Stimulated activated naive CD4-positive, alpha-beta T cell treated with Interleukin-2 at 50 U/mL for 16 hours (primary cell): ENCODE data around the gene TMPRSS11E.
"Not testable (repeated sequence)": the region's sequence is repeated elsewhere in the genome, so short reads cannot be mapped to it uniquely, and the experiment has no call there.

Experiments
- DNase-seq: peaks from one replicate; lab custom pipeline; 2025; lab: John Stamatoyannopoulos, UW

Gene TMPRSS11E

DNA sequence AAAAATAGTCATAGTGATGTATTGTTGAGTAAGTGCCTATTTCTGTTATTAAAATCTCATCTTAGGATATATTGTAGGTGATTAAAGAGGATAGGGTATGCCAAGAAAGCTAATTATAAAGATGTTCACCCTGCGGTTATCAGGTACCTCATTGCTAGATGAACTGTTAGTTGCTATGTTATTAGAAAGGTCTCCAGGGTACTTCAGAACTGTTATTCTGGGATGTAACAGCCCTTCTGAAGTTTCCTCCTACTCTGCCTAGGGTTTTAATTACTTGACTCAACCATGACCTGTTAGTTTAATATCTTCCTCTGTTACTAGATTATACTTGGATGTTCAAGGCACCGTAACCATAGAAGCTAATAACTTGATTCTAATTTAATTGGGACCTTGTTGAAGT is 15.4 kb downstream of the TMPRSS11E start:
- DNase-seq = no peak

DNA sequence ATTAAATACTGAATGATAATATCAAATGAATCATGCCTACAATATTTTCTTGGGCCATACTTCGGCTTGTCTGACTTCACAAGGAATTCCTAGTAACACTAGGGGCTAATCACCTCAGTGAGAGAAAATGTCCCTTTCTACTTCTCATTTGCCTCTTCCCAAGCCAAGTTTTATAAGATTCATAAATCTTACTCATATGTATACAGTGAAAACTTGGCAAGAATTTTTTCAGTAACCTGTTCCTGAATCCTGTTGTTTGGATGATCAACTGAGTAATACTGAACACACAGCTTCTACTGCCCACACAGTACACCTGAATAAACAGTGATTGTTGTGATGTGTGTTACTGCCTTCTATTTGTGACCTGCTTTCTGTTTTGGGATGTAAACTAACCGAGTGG is 16.5 kb downstream of the TMPRSS11E start:
- no peak for DNase-seq

DNA sequence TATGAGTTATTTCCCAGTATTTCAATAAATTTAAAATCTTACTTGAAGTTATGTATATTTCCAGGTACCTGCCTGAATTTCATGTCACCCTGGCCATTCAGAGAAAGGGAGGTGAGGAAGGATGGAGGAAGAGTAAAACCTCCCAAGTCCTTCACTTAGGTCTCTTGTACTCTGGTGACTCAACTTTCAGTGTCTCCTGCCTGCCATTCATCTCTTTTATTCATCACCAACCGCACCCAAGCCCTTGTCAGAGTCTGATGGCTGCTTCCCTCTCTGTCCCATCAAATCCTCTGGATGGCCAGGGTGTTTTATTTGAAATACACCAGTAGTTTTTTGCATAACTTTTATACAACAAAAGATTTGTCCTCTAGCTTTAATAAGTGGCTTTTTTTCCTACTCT is 17.8 kb downstream of the TMPRSS11E start:
- no peak for DNase-seq

DNA sequence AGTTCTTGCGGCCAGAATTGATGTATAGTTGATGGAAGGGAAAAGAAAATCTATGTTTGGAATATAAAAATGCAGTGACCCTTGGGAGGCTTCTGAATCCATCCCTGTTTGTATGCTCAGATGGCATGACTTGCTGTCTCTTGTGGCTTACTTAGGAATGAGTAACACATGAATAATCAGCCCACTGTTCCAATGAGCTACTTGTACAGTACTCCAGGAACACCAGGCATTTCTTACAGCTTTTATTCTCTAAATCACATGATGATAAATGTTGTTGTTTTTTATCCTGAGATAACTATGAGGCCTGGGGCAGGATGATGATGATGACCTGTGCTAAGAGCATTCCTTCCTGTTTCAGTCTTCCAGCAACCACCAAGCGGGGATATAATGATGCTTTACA is 18.9 kb downstream of the TMPRSS11E start:
- no peak for DNase-seq

DNA sequence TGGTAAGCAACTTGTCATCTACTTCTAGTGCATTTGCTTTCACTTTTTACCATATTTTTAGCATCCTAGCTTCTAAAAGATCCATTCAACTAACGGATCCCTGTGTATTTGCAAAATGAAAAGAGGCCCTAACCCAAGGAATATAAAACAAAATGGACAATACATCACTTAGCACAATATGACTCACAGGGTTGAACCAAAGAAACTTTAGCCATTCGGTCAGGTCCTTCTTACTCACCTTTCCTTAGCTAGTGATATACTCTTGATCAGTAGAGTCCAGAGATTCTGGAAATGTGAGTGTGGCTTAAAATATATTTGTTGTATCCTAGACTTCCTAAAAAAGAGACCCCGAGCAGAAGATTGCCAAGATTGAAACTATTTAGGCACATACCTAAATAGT is 19.5 kb downstream of the TMPRSS11E start:
- DNase-seq = no peak

DNA sequence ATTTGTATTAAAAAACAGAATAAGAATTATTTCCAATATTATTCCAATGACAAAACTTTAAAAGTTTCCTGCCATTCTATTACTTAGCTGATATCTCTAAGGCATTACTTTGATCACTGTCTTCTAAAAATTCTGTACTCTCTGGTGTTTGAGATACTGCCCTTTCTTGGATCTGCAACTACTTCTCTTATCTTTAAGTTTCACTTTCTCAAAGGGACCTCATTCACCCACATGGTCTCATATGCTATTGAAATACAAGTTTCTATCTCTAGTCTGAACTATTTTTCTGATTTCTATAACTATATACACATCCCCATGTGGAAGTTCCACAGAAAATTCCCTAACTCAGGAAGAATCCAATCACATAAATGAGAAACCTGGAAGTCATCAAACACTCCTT is 22.2 kb downstream of the TMPRSS11E start:
- DNase-seq = no peak

DNA sequence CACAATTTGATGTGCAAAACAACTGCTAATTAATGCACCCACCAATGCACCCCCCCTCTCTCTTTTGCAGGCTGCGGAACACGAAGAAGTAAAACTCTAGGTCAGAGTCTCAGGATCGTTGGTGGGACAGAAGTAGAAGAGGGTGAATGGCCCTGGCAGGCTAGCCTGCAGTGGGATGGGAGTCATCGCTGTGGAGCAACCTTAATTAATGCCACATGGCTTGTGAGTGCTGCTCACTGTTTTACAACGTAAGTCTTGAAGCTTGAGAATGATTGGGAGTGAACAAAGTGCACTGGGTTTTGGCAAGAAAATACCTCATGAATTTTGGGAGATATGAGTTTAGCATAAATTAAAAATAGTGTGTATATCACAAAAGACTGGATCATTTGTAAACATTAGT is 28.9 kb downstream of the TMPRSS11E start:
- no peak for DNase-seq

DNA sequence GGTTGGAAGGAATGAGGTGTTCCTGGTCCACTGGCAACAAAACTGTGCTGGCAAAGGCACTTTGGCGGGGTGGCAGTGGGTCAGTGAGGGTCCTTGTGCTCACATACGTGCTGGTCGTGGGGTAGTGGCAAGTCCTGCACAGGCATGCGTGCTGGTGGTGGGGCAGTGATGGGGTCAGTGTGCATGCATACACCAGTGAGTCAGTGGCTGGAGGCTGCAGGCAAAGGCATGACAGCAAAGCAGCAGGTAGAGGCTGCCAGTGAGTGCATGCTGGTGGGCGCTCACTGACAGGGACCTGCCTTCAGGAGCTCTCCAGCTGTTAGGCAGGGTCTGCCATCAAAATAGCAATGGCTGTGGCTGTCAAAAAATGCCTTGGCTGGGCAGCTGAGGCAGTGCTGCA is 42.1 kb downstream of the TMPRSS11E start:
- DNase-seq = no peak

DNA sequence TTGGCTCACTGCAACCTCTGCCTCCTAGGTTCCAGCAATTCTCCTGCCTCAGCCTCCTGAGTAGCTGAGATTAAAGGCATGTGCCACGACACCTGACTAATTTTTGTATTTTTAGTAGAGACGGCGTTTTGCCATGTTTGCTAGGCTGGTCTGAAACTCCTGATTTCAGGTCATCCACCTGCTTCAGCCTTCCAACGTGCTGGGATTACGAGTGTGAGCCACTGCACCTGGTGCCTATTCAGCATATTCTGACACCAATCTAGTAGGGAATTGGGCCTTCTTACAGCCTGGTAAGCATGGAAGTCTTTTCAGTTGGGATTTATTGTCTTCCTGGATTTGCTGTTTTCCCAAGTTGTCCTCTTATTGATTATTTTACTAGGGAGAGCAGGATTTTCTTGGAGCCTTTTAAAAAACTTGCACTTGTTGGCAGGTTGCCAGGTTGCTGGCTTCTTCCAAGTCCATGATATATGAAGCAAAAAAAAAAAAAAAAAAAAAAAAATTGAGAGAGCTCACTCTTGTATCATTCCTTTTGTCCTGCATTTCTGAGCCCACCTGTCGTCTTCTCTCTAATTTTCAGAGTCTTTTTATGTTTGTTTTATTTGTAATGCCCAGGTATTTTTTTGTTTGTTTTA is 43.7 kb downstream of the TMPRSS11E start:
- DNase-seq = no peak

DNA sequence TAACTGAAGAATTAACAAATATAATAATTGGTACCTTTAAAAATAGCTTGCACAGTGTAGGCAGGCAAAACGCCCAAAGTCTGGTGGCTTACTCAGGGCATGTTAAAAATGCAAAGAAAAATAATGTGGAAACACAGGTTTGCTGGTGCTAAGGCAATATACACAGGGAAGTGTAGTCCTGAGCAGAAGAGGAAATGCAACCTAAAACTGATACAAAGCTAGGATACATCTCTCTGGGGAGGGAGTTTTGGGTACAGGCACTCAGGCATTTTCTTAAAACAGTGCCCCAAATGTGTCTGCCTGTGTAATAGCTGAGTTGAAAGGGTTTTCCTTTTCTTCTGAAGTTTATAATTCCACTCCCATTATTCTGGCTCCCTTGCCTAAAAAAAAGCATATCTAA is 47.4 kb downstream of the TMPRSS11E start:
- no peak for DNase-seq

DNA sequence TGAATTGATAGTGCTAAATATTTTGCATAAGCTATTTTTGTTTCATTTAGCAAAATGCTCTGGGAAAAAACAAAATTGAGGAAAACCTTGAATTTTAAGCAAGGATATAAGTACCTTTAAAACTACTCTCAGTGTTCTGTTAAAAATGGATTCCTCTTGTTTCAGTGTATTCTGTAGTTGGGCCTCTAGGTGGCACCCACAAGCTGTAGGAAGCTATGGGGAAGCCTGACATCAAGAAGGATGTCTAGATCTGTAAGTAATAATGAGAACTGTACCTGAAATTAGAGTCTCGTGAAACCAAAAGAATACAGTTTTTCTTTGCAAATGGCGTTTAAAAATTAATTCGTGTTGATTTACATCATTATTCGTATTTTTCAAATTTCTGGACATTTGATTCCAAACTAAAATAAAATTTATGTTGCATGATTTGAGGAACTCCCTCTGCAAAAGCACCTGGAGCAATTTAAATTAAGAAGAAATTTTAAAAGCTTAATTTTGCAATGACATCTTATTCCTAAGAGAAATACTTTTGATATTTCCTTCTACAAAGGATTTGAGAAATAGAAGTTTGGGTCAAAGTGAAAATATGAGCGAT is 51.2 kb downstream of the TMPRSS11E start:
- peak; percentile 23 for DNase-seq

DNA sequence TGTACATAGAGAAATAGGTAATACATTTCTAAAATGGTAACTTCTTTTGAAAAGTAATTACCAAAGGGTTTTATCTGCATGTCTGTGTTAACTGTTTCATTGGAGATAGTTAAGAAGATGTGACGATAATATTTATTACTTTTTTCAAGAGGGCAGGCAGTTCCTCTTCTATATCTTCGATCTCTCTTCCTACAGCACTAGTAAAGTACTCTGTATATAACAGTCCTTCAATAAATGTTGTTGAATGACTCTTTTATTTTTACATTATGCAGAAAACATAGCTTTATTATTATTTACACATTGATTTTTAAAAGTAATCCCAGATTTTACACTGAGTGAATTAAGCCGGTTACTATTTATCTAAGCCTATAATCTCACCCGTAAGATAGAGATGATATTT is 51.8 kb downstream of the TMPRSS11E start:
- DNase-seq = no peak

DNA sequence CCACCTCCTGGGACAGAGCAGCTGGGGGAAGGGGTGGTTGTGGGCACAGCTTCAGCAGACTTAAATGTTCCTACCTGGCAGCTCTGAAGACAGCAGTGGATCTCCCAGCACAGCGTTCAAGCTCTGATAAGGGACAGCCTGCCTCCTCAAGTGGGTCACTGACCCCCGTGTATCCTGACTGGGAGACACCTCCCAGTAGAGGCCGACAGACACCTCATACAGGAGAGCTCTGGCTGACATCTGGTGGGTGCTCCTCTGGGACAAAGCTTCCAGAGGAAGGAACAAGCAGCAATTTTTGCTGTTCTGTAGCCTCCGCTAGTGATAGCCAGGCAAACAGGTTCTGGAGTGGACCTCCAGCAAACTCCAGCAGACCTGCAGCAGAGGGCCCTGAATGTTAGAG is 56.2 kb downstream of the TMPRSS11E start:
- not testable (repeated sequence) for DNase-seq

DNA sequence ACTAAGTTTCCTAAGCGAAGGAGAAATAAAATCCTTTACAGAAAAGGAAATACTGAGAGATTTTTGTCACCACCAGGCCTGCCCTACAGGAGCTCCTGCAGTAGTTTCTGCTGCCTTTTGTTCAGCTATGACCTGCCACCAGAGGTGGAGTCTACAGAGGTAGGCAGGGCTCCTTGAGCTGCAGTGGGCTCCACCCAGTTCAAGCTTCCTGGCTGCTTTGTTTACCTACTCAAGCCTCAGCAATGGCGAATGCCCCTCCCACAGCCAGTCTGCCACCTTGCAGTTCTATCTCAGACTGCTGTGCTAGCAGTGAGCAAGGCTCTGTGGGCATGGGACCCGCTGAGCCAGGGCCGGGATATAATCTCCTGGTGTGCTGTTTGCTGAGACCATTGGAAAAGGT is 57.6 kb downstream of the TMPRSS11E start:
- not testable (repeated sequence) for DNase-seq

DNA sequence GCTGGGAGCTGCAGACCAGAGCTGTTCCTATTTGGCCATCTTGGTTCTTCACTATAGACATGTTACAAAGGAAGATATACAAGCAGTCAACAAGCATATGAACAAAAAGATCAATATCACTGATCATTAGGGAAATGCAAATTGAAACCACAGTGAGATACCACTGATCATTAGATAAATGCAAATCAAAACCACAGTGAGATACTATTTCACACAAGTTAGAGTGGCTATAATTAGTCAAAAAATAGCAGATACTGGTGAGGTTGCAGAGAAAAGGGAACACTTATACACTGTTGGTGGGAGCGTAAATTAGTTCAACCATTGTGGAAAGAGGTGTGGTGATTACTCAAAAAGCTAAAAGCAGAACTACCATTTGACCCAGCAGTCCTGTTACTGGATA is 58.2 kb downstream of the TMPRSS11E start:
- DNase-seq = not testable (repeated sequence)

DNA sequence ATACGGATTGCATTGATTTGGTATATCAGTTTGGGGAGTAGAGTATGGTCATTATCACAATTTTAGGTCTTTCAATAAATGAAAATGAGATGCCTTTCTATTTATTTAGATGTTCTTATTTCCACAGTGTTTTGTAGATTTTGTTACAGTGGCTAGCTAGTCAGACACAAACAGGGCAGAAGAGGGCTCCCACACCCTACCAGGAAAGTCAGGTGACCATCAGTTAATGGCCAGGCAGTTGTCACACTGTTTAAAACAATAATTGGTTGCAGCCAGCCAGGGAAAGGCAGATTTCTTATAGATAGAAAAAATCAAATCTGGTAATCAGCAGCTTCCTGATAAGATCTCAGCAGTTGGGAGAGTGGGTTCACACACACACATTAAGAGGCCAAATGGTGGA is 71.6 kb downstream of the TMPRSS11E start:
- no peak for DNase-seq

DNA sequence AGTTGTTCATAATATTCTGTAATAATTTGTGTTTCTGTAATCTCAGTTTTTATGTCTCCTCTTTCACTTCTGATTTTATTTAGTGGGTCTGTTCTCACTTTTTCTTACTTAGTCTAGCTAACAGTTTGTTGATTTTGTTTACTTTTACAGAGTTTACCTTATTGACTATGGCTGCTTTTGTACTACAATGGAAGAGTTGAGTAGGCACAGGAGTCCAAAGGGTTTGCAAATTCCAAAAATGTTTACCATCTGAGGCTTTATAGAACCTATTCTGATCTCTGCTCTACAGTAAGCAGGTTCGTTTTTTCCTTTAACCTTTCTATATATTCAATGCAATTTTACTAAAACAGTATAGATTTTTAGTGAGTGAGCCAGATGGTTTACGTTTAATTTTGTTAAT is 73.7 kb downstream of the TMPRSS11E start:
- no peak for DNase-seq

DNA sequence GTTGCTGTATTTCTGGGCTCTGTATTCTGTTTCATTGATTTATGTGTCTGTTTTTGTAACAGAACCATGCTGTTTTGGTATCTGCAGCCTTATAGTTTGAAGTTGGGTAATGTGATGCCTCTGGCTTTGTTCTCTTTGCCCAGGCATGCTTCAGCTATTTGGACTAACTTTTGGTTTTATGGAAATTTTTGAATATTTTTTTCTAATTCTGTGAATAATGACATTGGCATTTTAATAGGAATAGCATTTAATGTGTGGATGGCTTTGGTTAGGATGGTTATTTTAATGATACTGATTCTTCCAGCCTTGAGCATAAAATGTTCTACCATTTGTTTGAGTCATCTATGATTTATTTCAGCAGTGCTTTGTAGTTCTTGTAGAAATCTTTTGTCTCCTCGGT is 75.0 kb downstream of the TMPRSS11E start:
- DNase-seq = not testable (repeated sequence)

DNA sequence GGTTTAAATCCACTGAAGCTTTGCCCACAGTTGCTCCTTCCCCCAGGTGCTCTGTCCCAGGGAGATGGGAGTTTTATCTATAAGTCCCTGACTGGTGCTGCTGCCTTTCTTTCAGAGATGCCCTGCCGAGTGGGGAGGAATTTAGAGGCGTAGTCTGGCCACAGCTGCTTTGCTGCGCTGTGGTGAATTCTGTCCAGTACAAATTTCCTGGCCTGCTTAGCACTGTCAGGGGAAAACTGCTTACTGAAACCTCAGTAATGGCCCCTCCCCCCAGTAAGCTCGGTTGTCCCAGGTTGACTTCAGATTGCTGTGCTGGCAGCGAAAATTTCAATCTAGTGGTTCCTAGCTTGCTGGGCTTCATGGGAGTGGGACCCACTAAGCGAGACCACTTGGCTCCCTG is 88.7 kb downstream of the TMPRSS11E start:
- no peak for DNase-seq

DNA sequence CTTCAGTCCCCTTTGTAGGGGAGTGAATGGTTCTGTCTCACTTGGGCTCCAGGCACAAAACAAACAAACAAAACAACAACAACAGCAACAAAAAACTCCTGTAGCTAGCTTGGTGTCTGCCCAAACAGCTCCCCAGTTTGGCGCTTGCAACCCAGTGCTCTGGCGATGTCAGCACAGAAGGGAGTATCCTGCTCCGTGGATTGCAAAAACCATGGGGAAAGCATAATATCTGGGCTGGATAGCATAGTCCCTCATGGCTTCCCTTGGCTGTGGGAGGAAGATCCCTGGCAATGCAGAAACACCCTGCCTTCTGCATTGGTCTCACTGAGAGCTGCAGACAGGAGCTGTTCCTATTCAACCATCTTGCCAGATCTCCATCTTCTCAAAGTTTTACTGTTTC is 89.1 kb downstream of the TMPRSS11E start:
- DNase-seq = no peak

DNA sequence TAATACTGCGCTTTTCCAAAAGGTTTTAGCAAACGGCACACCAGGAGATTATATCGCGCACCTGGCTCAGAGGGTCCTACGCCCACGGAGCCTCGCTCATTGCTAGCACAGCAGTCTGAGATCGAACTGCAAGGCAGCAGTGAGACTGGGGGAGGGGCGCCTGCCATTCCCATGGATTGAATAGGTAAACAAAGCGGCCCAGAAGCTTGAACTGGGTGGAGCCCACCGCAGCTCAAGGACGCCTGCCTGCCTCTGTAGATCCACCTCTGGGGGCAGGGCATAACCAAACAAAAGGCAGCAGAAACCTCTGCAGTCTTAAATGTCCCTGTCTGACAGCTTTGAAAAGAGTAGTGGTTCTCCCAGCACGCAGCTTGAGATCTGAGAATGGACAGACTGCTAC is 95.5 kb downstream of the TMPRSS11E start:
- not testable (repeated sequence) for DNase-seq
